NB4 (cell line): ENCODE measurements around the gene ADH1A.

Source experiments
- DNase-seq: peaks from one replicate; pipeline ENCODE4 v3.0.0; 2010; ENCODE audit warnings: low read depth
- H3K4me3 ChIP-seq: one replicate; pipeline ENCODE4 v1.5.1; 2011; ENCODE audit warnings: mild to moderate bottlenecking, low read depth, low read length, moderate library complexity
- MYC ChIP-seq: IDR thresholded peaks from 2 replicates; pipeline ENCODE4 v1.6.1; 2011; ENCODE audit warnings: low read depth, low read length
- POLR2A ChIP-seq: IDR thresholded peaks from 2 replicates; pipeline ENCODE4 v1.6.1; 2011; ENCODE audit warnings: mild to moderate bottlenecking; ENCODE audit not compliant: insufficient read length; ENCODE audit errors: extremely low read depth
- TF ChIP-seq, protein P1 (sequence below): IDR thresholded peaks from 2 replicates; pipeline ENCODE4 v1.6.1; 2011; ENCODE audit warnings: low read depth, low read length
- TF ChIP-seq, protein P2 (sequence below): IDR thresholded peaks from one replicate; pipeline ENCODE4 v1.5.1; 2012; ENCODE audit warnings: low read depth, low read length

ADH1A gene

DNA sequence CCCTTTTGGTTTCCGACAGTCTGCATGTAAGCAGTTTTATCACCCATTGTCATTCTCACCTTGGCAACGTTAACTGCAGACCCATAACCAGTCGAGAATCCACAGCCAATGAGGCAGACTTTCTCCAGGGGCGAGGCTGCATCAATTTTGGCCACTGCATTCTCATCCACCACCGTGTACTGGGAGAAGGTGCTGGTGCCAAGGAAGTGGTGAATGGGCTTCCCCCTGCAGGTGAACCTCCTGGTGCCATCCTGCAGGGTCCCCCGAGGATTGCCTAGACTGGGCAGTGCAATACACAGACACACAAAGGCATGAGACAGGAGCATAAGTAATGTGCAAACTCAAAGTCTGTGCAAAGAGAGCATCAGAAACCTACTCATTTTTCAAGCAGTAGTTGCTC, 25.1 kb upstream of the ADH1A start:
- TF ChIP-seq, protein P1, sequence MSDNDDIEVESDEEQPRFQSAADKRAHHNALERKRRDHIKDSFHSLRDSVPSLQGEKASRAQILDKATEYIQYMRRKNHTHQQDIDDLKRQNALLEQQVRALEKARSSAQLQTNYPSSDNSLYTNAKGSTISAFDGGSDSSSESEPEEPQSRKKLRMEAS: no peak
- TF ChIP-seq MYC (no peak), POLR2A (no peak)
- TF ChIP-seq, protein P2, sequence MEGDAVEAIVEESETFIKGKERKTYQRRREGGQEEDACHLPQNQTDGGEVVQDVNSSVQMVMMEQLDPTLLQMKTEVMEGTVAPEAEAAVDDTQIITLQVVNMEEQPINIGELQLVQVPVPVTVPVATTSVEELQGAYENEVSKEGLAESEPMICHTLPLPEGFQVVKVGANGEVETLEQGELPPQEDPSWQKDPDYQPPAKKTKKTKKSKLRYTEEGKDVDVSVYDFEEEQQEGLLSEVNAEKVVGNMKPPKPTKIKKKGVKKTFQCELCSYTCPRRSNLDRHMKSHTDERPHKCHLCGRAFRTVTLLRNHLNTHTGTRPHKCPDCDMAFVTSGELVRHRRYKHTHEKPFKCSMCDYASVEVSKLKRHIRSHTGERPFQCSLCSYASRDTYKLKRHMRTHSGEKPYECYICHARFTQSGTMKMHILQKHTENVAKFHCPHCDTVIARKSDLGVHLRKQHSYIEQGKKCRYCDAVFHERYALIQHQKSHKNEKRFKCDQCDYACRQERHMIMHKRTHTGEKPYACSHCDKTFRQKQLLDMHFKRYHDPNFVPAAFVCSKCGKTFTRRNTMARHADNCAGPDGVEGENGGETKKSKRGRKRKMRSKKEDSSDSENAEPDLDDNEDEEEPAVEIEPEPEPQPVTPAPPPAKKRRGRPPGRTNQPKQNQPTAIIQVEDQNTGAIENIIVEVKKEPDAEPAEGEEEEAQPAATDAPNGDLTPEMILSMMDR: no peak
- H3K4me3 ChIP-seq: no peak overlapping the region
- DNase-seq: no peak

DNA sequence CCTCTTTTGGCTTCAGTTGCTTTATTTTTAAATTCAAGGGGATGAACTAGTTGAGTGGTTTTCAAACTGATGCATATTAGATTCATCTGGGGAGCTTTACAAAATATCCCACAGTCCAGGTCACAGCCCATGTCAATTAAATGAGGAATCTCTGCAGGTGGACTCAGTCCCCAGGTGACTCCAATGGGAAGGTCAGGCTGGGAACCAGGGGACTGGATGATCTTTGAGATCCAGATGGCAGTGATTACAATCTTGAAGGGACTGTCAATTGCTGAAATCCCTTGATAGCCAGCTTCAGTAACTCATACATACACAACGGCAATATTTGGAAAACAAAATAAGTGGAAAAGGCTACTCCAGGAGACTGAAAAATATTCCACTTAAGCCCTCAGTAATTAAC, 23.4 kb upstream of the ADH1A start:
- H3K4me3 ChIP-seq: no peak overlapping the region
- DNase-seq: no peak
- TF ChIP-seq POLR2A (no peak), MYC (no peak)
- TF ChIP-seq, protein P1: no peak
- TF ChIP-seq, protein P2: no peak

DNA sequence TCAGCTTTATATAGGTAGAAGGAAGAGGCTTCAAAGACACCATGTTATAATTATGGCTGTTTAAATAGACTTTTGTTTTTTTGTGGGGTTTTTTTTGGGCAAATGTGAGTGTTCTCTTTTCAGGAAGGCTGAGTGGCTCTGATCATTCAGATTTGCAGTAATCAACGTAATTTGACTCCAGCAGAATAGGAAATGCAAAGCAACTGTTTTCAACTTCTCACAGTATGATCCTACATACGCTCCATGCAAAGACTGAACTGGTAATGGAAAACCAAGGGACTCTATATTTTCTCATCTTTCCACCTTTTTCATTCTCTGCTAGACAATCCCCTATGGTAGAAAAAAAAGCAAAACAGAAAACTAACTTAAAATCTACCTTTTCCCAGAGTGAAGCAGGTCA, 19.6 kb upstream of the ADH1A start:
- DNase-seq: no peak
- TF ChIP-seq POLR2A (no peak), MYC (no peak)
- TF ChIP-seq, protein P2: no peak
- TF ChIP-seq, protein P1: no peak
- no peak overlapping the region for H3K4me3 ChIP-seq

DNA sequence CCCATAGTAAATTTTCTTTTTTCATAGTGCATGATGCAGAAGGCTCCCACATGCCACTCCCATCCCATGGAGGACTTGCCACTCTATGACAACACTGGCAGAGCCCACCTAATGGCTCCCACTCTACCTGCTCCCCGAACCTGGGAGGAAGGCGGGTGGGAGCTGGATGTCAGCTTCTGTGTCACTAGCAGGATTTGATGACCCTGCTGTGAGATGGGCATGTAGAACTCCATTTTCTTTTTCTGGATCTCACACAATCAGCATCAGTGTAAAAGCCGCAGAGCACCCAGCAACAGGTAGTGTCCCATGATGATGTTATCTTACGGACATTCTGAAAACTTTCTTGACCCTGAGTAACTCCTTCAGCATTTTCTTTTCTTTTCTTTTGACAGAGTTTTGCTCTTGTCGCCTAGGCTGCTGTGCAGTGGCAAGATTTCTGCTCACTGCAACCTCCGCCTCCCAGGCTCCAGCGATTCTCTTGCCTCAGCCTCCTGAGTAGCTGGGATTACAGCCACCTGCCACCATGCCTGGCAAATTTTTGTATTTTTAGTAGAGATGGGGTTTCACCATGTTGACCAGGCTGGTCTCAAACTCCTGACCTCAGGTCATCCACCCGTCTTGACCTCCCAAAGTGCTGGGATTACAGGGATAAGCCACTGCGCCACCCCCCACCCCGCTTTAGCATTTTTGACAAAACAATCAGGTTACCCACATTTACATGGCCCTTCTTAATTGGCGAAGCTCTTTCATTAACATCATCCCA, 15.0 kb upstream of the ADH1A start:
- no peak for DNase-seq
- no peak overlapping the region for H3K4me3 ChIP-seq
- TF ChIP-seq, protein P1: no peak
- TF ChIP-seq, protein P2: no peak
- no peak for TF ChIP-seq POLR2A
- no peak for TF ChIP-seq MYC

DNA sequence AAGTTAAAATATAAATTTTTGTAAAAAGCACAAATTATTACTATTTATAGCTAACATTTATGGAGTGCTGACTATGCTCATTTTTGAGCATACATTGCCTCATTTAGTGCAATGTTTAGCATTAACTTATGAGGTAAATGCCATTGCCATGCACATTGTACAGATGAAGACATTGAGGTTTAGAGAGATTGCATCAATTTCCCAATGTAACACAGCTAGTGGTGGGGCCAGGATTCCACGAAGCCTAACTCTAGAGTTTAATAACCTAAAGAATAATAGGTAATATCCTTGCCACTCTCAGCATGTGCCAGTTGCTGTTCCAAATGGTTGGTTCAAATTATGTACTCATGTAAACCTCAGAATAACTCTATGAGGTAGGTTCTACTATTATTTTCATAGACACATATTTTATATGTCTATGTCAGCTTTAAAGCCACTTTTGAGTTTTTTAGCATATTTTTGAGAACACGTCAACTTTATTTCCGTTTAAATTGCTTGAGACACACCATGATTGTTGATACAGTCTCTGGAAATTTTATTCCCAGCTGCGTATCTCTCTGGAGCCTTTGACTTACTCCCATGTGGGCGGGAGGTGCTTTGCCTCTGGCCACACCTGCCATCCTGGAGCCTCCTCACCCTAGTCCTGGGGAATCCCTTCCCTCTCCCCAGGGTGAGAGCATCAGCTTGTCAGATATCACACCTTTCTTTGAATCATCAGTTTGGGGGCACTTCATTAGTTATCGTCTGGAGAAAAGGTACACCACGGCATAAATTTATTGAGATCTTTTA, 10.8 kb upstream of the ADH1A start:
- no peak for DNase-seq
- TF ChIP-seq MYC: no peak
- TF ChIP-seq POLR2A: no peak
- TF ChIP-seq, protein P1: no peak
- TF ChIP-seq, protein P2: no peak
- H3K4me3 ChIP-seq: no peak overlapping the region
